ENCODE measurements around the gene NSUN7. TPM values are rescaled to one million over a fixed set of nuclear protein-coding genes. Genes with fewer than 3 reads are reported as not detected.
A peak's percentile ranks its signal among the peaks of the same experiment; 100 is the strongest.

Gene NSUN7
- total RNA-seq, 4 donors from 2014 or later = 2.1 to 4.2 (median 2.7) TPM

GRCh38 chr4:40720916-40721315 is 28.8 kb upstream of the NSUN7 start:
- Histone ChIP-seq H3K4me3 (no peak overlapping the region), H3K36me3 (no peaks in the 10 kb centered on the region), H3K27ac (peak overlapping the region in 3 of 4 donors; percentile 77 to 85 (median 83)), H3K9me3 (no peaks in the 10 kb centered on the region), H3K27me3 (peaks cover 0 to 4% (median 0%) of the 10 kb centered on the region in 4 donors), H3K4me1 (peaks cover 3 to 41% (median 5%) of the 10 kb centered on the region in 3 donors)
- intact Hi-C loops (cut with DNase I) = no loop called here
- TF ChIP-seq POLR2A (IDR thresholded peaks at IDR 0.05) = no peak
- no peak for TF ChIP-seq CTCF (IDR thresholded peaks at IDR 0.05)
- DNase-seq = no peak
- WGBS, 2 donors = 26 to 32% methylated on average over 3 of the region's 3 CpGs

DNA sequence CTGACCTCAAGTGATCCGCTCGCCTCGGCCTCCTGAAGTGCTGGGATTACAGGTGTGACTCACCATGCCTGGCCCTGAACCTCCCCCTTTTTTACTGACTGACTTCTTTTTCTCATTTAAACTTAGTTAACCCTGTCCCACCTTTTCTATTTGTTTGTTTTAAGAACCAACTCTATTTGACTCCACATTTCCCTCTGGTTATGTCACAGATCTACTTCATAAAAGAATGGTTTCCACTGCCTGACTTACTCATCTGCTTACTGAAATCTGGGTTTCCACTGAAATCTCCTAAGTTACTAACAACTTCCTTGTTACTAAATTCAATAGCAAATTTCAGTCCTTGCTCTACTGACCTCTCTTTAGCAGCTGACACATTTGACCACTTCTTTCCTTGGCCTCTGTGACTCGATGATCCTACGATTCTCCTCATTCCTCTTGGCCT is 28.0 kb upstream of the NSUN7 start:
- DNase-seq = no peak
- WGBS, 2 donors = 46 to 57% methylated on average over 5 of the region's 5 CpGs
- intact Hi-C loops (cut with DNase I) = no loop called here

GRCh38 chr4:40722576-40723161 is 27.1 kb upstream of the NSUN7 start:
- DNase-seq = peak; percentile 8
- intact Hi-C loops (cut with DNase I) = no loop called here
- 31 to 41% methylated on average over 5 of the region's 5 CpGs for WGBS, 2 donors
- TF ChIP-seq CTCF (IDR thresholded peaks at IDR 0.05) (no peak), POLR2A (IDR thresholded peaks at IDR 0.05) (no peak)
- no peak overlapping the region for H3K4me3 ChIP-seq
- peaks cover 3 to 41% (median 5%) of the 10 kb centered on the region in 3 donors for H3K4me1 ChIP-seq
- no peaks in the 10 kb centered on the region for H3K9me3 ChIP-seq
- peak overlapping the region; percentile 61 to 85 (median 80) for H3K27ac ChIP-seq
- no peaks in the 10 kb centered on the region for H3K36me3 ChIP-seq
- peaks cover 0 to 4% (median 0%) of the 10 kb centered on the region in 4 donors for H3K27me3 ChIP-seq

More for the DNA sequence above, 28.0 kb upstream of the NSUN7 start:
- H3K4me3 ChIP-seq = no peak overlapping the region
- peaks cover 0 to 4% (median 0%) of the 10 kb centered on the region in 4 donors for H3K27me3 ChIP-seq
- no peaks in the 10 kb centered on the region for H3K36me3 ChIP-seq
- H3K27ac ChIP-seq = peak overlapping the region; percentile 61 to 85 (median 80)
- peaks cover 3 to 41% (median 5%) of the 10 kb centered on the region in 3 donors for H3K4me1 ChIP-seq
- no peaks in the 10 kb centered on the region for H3K9me3 ChIP-seq
- TF ChIP-seq POLR2A (IDR thresholded peaks at IDR 0.05) = no peak
- TF ChIP-seq CTCF (IDR thresholded peaks at IDR 0.05) = no peak

DNA sequence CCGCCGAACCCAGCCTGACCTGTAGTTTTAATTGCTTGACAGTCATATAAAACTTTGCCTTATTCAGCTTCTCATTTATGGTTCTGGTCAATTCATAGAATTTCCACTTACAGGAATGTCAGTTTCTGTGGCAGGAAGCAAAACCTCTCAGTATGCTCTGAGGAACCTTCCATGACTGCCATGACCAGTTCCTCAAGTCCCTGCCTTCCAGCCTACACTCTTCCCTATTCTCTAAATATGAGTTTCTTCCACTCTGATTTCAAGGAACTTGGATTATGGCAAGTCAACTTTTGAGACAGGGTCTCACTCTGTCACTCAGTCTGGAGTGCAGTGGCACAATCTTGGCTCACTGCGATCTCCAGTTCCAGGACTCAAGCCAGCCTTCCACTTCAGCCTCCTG is 26.0 kb upstream of the NSUN7 start:
- H3K27me3 ChIP-seq = peaks cover 0 to 4% (median 0%) of the 10 kb centered on the region in 4 donors
- peaks cover 3 to 31% (median 5%) of the 10 kb centered on the region in 3 donors for H3K4me1 ChIP-seq
- H3K36me3 ChIP-seq = no peaks in the 10 kb centered on the region
- no peak for DNase-seq
- H3K4me3 ChIP-seq = no peak overlapping the region
- WGBS, 2 donors = 93 to 100% methylated on average over 3 of the region's 3 CpGs
- no peaks in the 10 kb centered on the region for H3K9me3 ChIP-seq
- intact Hi-C loops (cut with DNase I) = no loop called here
- TF ChIP-seq POLR2A (IDR thresholded peaks at IDR 0.05) = no peak
- no peak for TF ChIP-seq CTCF (IDR thresholded peaks at IDR 0.05)
- peak overlapping the region; percentile 15 to 85 (median 80) for H3K27ac ChIP-seq

DNA sequence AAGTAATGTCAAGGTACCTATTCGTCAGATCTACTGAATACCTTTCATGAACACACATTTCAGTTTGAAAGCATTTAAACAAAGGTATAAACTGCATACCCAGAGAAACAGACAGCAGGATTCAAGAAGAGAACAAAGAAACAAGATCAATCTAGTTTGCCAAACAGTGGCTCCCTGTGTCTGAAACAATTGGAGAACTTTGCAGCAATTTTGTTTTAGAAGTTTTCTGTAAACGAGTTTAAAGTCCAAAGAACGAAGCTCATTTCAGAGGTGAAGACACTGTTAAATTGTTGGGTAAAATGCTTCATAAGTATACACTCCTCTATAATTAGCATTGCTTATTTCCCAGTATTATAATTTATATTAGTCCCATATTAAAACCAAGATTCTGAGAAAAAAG is 21.4 kb upstream of the NSUN7 start:
- no peak for TF ChIP-seq POLR2A (IDR thresholded peaks at IDR 0.05)
- TF ChIP-seq CTCF (IDR thresholded peaks at IDR 0.05) = no peak
- 68 to 70% methylated on average over 3 of the region's 3 CpGs for whole genome bisulfite sequencing, 2 donors
- DNase-seq = no peak

More for the DNA sequence above, 21.4 kb upstream of the NSUN7 start:
- intact Hi-C loops (cut with DNase I) = no loop called here
- Histone ChIP-seq H3K9me3 (no peaks in the 10 kb centered on the region), H3K27ac (no peak overlapping the region), H3K4me1 (peaks cover 0 to 5% (median 3%) of the 10 kb centered on the region in 3 donors), H3K36me3 (no peaks in the 10 kb centered on the region), H3K27me3 (peaks cover 0 to 8% (median 0%) of the 10 kb centered on the region in 4 donors), H3K4me3 (no peak overlapping the region)
